Measurements from ENCODE around the gene PLET1.

GRCh38 chr11:112271242-112271641, 10.6 kb upstream of the PLET1 start:
- TF ChIP-seq POLR2A (IDR thresholded peaks at IDR 0.05; ENCODE audit: low read depth, low read length): no peak
- no peak for TF ChIP-seq TAF1 (IDR thresholded peaks at IDR 0.05; ENCODE audit: borderline replicate concordance, low read depth, low read length)
- no peak for TF ChIP-seq POLR2AphosphoS5 (IDR thresholded peaks at IDR 0.05; ENCODE audit: low read depth, low read length)

All from GM12892 (cell line).